Astrocyte (in vitro differentiated cells and primary cell): ENCODE data around the gene C13orf46. TPM values are rescaled to one million over a fixed set of nuclear protein-coding genes. Genes with fewer than 3 reads are reported as not detected.

ENCODE experiments used
- DNase-seq: peaks from one replicate; pipeline ENCODE4 v3.0.0-alpha.2; 2010; ENCODE audit warnings: low read depth
- FAIRE-seq: peaks from 2 replicates; lab custom pipeline; 2011; peaks lifted over from hg19 to GRCh38; lab: Jason Lieb, UNC
- H2AFZ ChIP-seq: 2 replicates; pipeline ENCODE4 v1.6.0; 2012; ENCODE audit warnings: low read depth, low read length, inconsistent platforms
- H3K27ac ChIP-seq: 2 replicates; pipeline ENCODE4 v1.5.1; 2011; ENCODE audit warnings: low read depth, low read length, inconsistent platforms
- H3K27me3 ChIP-seq: 2 replicates; pipeline ENCODE4 v1.6.0; 2011; ENCODE audit warnings: low read length, inconsistent platforms; ENCODE audit not compliant: insufficient read depth
- H3K36me3 ChIP-seq: 2 replicates; pipeline ENCODE4 v1.5.1; 2011; ENCODE audit warnings: low read length, inconsistent platforms; ENCODE audit not compliant: insufficient read depth
- H3K4me1 ChIP-seq: 2 replicates; pipeline ENCODE4 v1.5.1; 2011; ENCODE audit warnings: low read length, inconsistent platforms; ENCODE audit not compliant: insufficient read depth
- H3K4me2 ChIP-seq: 2 replicates; pipeline ENCODE4 v1.6.0; 2012; ENCODE audit warnings: low read length, inconsistent platforms
- H3K4me3 ChIP-seq: 2 replicates; pipeline ENCODE4 v1.5.1; 2011; ENCODE audit warnings: low read depth, mild to moderate bottlenecking, low read length, inconsistent platforms; ENCODE audit not compliant: insufficient read depth
- H3K79me2 ChIP-seq: 2 replicates; pipeline ENCODE4 v1.6.0; 2012; ENCODE audit warnings: mild to moderate bottlenecking, low read length, inconsistent platforms; ENCODE audit not compliant: insufficient read depth
- H3K9ac ChIP-seq: 2 replicates; pipeline ENCODE4 v1.6.0; 2012; ENCODE audit warnings: mild to moderate bottlenecking, low read length, inconsistent platforms
- H3K9me3 ChIP-seq: 2 replicates; pipeline ENCODE4 v1.5.1; 2012; ENCODE audit warnings: low read depth, mild to moderate bottlenecking, low read length, inconsistent platforms; ENCODE audit not compliant: insufficient read depth
- H4K20me1 ChIP-seq: 2 replicates; pipeline ENCODE4 v1.6.0; 2012; ENCODE audit warnings: low read length, inconsistent platforms; ENCODE audit not compliant: insufficient read depth
- H3K27ac Mint-ChIP-seq: one replicate; pipeline ENCODE4 v1.8.0; 2021; ENCODE audit warnings: mild to moderate bottlenecking, mixed read lengths; ENCODE audit not compliant: unreplicated experiment
- H3K27me3 Mint-ChIP-seq: one replicate; pipeline ENCODE4 v1.8.0; 2021; ENCODE audit warnings: low read depth, mixed read lengths; ENCODE audit not compliant: unreplicated experiment
- H3K36me3 Mint-ChIP-seq: one replicate; pipeline ENCODE4 v1.8.0; 2021; ENCODE audit warnings: low read depth, mixed read lengths; ENCODE audit not compliant: unreplicated experiment
- H3K4me1 Mint-ChIP-seq: one replicate; pipeline ENCODE4 v1.8.0; 2021; ENCODE audit warnings: low read depth, mixed read lengths; ENCODE audit not compliant: unreplicated experiment
- H3K4me3 Mint-ChIP-seq: one replicate; pipeline ENCODE4 v1.8.0; 2021; ENCODE audit warnings: mild to moderate bottlenecking, moderate library complexity, mixed read lengths; ENCODE audit not compliant: unreplicated experiment
- H3K9me3 Mint-ChIP-seq: one replicate; pipeline ENCODE4 v1.8.0; 2021; ENCODE audit warnings: mild to moderate bottlenecking, mixed read lengths; ENCODE audit not compliant: unreplicated experiment
- CTCF ChIP-seq: IDR thresholded peaks from 2 replicates; pipeline ENCODE4 v1.5.1; 2011; ENCODE audit warnings: low read depth, mild to moderate bottlenecking, inconsistent platforms, low read length, moderate library complexity; ENCODE audit not compliant: insufficient read depth
- EZH2 ChIP-seq: IDR thresholded peaks from 2 replicates; pipeline ENCODE4 v1.6.1; 2012; ENCODE audit warnings: mild to moderate bottlenecking, low read length, inconsistent platforms; ENCODE audit not compliant: insufficient read depth
- total RNA-seq: library from RNA; stranded (reverse); gene quantifications from 2 replicates; pipeline ENCODE4 v1.2.1, GENCODE V29; 2021

The C13orf46 gene
- total RNA-seq, 1 donor from 2014 or later, result 5.0 TPM

GRCh38 chr13:113962975-113963374 lies 10.9 kb downstream of the C13orf46 start:
- no peaks in the 10 kb centered on the region for H3K79me2 ChIP-seq
- H3K36me3 ChIP-seq, result peaks cover 7% of the 10 kb centered on the region
- Mint-ChIP-seq H3K4me3 (no peak overlapping the region), H3K9me3 (peaks cover 22% of the 10 kb centered on the region), H3K4me1 (no peaks in the 10 kb centered on the region), H3K36me3 (peaks cover 36% of the 10 kb centered on the region), H3K27ac (no peak overlapping the region), H3K27me3 (no peaks in the 10 kb centered on the region)
- H3K4me2 ChIP-seq, result no peak overlapping the region
- H2AFZ ChIP-seq, result no peak overlapping the region
- FAIRE-seq (no peak), DNase-seq (no peak)
- H4K20me1 ChIP-seq, result no peaks in the 10 kb centered on the region
- H3K4me3 ChIP-seq, result no peak overlapping the region
- peaks cover 11% of the 10 kb centered on the region for H3K9me3 ChIP-seq
- TF ChIP-seq CTCF (no peak), EZH2 (no peak)
- H3K27ac ChIP-seq, result no peak overlapping the region
- no peaks in the 10 kb centered on the region for H3K4me1 ChIP-seq
- no peak overlapping the region for H3K9ac ChIP-seq
- no peaks in the 10 kb centered on the region for H3K27me3 ChIP-seq

GRCh38 chr13:113962386-113962785 lies 11.5 kb downstream of the C13orf46 start:
- Histone ChIP-seq H3K36me3 (peaks cover 7% of the 10 kb centered on the region), H3K79me2 (no peaks in the 10 kb centered on the region), H3K27ac (no peak overlapping the region), H3K4me3 (no peak overlapping the region), H2AFZ (no peak overlapping the region), H3K4me1 (no peaks in the 10 kb centered on the region), H3K27me3 (no peaks in the 10 kb centered on the region), H3K9ac (no peak overlapping the region), H3K4me2 (no peak overlapping the region), H3K9me3 (peaks cover 11% of the 10 kb centered on the region), H4K20me1 (no peaks in the 10 kb centered on the region)
- DNase-seq, result no peak
- H3K9me3 Mint-ChIP-seq, result peaks cover 23% of the 10 kb centered on the region
- H3K4me1 Mint-ChIP-seq, result no peaks in the 10 kb centered on the region
- TF ChIP-seq CTCF (no peak), EZH2 (no peak)
- FAIRE-seq, result no peak
- peaks cover 36% of the 10 kb centered on the region for H3K36me3 Mint-ChIP-seq
- no peak overlapping the region for H3K4me3 Mint-ChIP-seq
- H3K27ac Mint-ChIP-seq, result no peak overlapping the region
- H3K27me3 Mint-ChIP-seq, result no peaks in the 10 kb centered on the region

- peaks cover 11% of the 10 kb centered on the region for H3K9me3 ChIP-seq
- no peaks in the 10 kb centered on the region for H3K79me2 ChIP-seq
- no peaks in the 10 kb centered on the region for H3K27me3 ChIP-seq
- H3K4me2 ChIP-seq, result no peak overlapping the region
- H4K20me1 ChIP-seq, result no peaks in the 10 kb centered on the region
- no peaks in the 10 kb centered on the region for H3K4me1 ChIP-seq
- H3K4me3 ChIP-seq, result no peak overlapping the region
- no peak overlapping the region for H2AFZ ChIP-seq
- no peak overlapping the region for H3K27ac ChIP-seq
- Mint-ChIP-seq H3K27me3 (no peaks in the 10 kb centered on the region), H3K4me1 (no peaks in the 10 kb centered on the region), H3K36me3 (peaks cover 49% of the 10 kb centered on the region), H3K9me3 (peaks cover 27% of the 10 kb centered on the region), H3K27ac (no peak overlapping the region), H3K4me3 (no peak overlapping the region)
- FAIRE-seq, result no peak
- TF ChIP-seq EZH2 (no peak), CTCF (no peak)
- peaks cover 3% of the 10 kb centered on the region for H3K36me3 ChIP-seq
- no peak overlapping the region for H3K9ac ChIP-seq
- no peak for DNase-seq
These were observed 13.5 kb downstream of the C13orf46 start for GRCh38 chr13:113960276-113960948.
